SK-N-SH treated with all-trans-retinoic acid at 6 μM for 48 hours (cell line): ENCODE results near the gene APBA2.

Experiments
- ATAC-seq: fragments of 200-7000 bp; cut with Tn5 transposase; 3 replicates; pipeline ENCODE4 v1.9.1; 2020; ENCODE audit warnings: mild to moderate bottlenecking, moderate library complexity
- ARNTL ChIP-seq: fragments of 450-650 bp; formaldehyde crosslinking; IDR thresholded peaks from 2 replicates; pipeline ENCODE4 v1.5.0; 2020; ENCODE audit warnings: low read depth, mild to moderate bottlenecking, moderate library complexity, borderline replicate concordance
- ESRRG ChIP-seq: fragments of 250-450 bp; sonication (Bioruptor Pico); IDR thresholded peaks from 2 replicates; pipeline ENCODE4 v1.6.1; 2021; ENCODE audit warnings: mild to moderate bottlenecking
- GLIS3 ChIP-seq: fragments of 250-450 bp; sonication (Bioruptor Pico); IDR thresholded peaks from 2 replicates; pipeline ENCODE4 v1.5.0; 2020; ENCODE audit warnings: mild to moderate bottlenecking, moderate library complexity
- ISL1 ChIP-seq: fragments of 250-450 bp; sonication (Bioruptor Pico); IDR thresholded peaks from 2 replicates; pipeline ENCODE4 v2.1.2; 2022; ENCODE audit warnings: mild to moderate bottlenecking, moderate library complexity
- OSR1 ChIP-seq: fragments of 250-450 bp; sonication (Bioruptor Pico); IDR thresholded peaks from 2 replicates; pipeline ENCODE4 v1.8.0; 2022; ENCODE audit warnings: moderate library complexity, mild to moderate bottlenecking, inconsistent platforms
- PPARA ChIP-seq: fragments of 250-450 bp; sonication (Bioruptor Pico); IDR thresholded peaks from 2 replicates; pipeline ENCODE4 v1.5.0; 2020; ENCODE audit warnings: mild to moderate bottlenecking, borderline replicate concordance
- RARB ChIP-seq: fragments of 250-450 bp; sonication (Bioruptor Pico); IDR thresholded peaks from 2 replicates; pipeline ENCODE4 v1.8.0; 2021; ENCODE audit warnings: mild to moderate bottlenecking, moderate library complexity
- SNAI2 ChIP-seq: fragments of 250-450 bp; sonication (Bioruptor Pico); IDR thresholded peaks from 2 replicates; pipeline ENCODE4 v1.5.0; 2020; ENCODE audit warnings: mild to moderate bottlenecking, moderate library complexity
- TCF4 ChIP-seq: fragments of 250-450 bp; sonication (Bioruptor Pico); IDR thresholded peaks from 2 replicates; pipeline ENCODE4 v1.8.0; 2021; ENCODE audit warnings: mild to moderate bottlenecking, moderate library complexity, borderline replicate concordance
- TOX ChIP-seq: fragments of 250-450 bp; sonication (Bioruptor Pico); IDR thresholded peaks from 2 replicates; pipeline ENCODE4 v1.8.0; 2021; ENCODE audit warnings: mild to moderate bottlenecking, moderate library complexity, borderline replicate concordance
- ZC3H10 ChIP-seq: fragments of 250-450 bp; sonication (Bioruptor Pico); IDR thresholded peaks from 2 replicates; pipeline ENCODE4 v1.5.1; 2021; ENCODE audit warnings: mild to moderate bottlenecking, moderate library complexity
- ZFP30 ChIP-seq: fragments of 450-650 bp; formaldehyde crosslinking; IDR thresholded peaks from 2 replicates; pipeline ENCODE4 v1.5.0; 2022; ENCODE audit warnings: mild to moderate bottlenecking, moderate library complexity
- ZNF565 ChIP-seq: fragments of 450-650 bp; formaldehyde crosslinking; conservative IDR thresholded peaks from 2 replicates; pipeline ENCODE4 v1.5.0; 2020; ENCODE audit warnings: low read depth, mild to moderate bottlenecking, moderate library complexity
- ZNF70 ChIP-seq: fragments of 450-650 bp; formaldehyde crosslinking; IDR thresholded peaks from 2 replicates; pipeline ENCODE4 v1.5.0; 2020; ENCODE audit warnings: mild to moderate bottlenecking, moderate library complexity
- ZNF8 ChIP-seq: fragments of 450-650 bp; formaldehyde crosslinking; IDR thresholded peaks from 2 replicates; pipeline ENCODE4 v1.5.0; 2020; ENCODE audit warnings: mild to moderate bottlenecking, moderate library complexity
- TF ChIP-seq, protein P1 (sequence below): fragments of 250-450 bp; sonication (Bioruptor Pico); IDR thresholded peaks from 2 replicates; pipeline ENCODE4 v1.8.0; 2021; ENCODE audit warnings: low read depth, mild to moderate bottlenecking, moderate library complexity, borderline replicate concordance
- TF ChIP-seq, protein P2 (sequence below): fragments of 250-450 bp; sonication (Bioruptor Pico); IDR thresholded peaks from 2 replicates; pipeline ENCODE4 v1.5.0; 2020; ENCODE audit warnings: mild to moderate bottlenecking, moderate library complexity
- TF ChIP-seq, protein P3 (sequence below): fragments of 250-450 bp; sonication (Bioruptor Pico); IDR thresholded peaks from 2 replicates; pipeline ENCODE4 v1.5.1; 2020; ENCODE audit warnings: low read depth, mild to moderate bottlenecking, moderate library complexity
- TF ChIP-seq, protein P4 (sequence below): fragments of 250-450 bp; sonication (Bioruptor Pico); IDR thresholded peaks from 2 replicates; pipeline ENCODE4 v1.5.1; 2021; ENCODE audit warnings: mild to moderate bottlenecking, moderate library complexity
- TF ChIP-seq, protein P5 (sequence below): fragments of 250-450 bp; sonication (Bioruptor Pico); IDR thresholded peaks from 2 replicates; pipeline ENCODE4 v1.8.0; 2020; ENCODE audit warnings: mild to moderate bottlenecking, moderate library complexity, borderline replicate concordance

The APBA2 gene

DNA sequence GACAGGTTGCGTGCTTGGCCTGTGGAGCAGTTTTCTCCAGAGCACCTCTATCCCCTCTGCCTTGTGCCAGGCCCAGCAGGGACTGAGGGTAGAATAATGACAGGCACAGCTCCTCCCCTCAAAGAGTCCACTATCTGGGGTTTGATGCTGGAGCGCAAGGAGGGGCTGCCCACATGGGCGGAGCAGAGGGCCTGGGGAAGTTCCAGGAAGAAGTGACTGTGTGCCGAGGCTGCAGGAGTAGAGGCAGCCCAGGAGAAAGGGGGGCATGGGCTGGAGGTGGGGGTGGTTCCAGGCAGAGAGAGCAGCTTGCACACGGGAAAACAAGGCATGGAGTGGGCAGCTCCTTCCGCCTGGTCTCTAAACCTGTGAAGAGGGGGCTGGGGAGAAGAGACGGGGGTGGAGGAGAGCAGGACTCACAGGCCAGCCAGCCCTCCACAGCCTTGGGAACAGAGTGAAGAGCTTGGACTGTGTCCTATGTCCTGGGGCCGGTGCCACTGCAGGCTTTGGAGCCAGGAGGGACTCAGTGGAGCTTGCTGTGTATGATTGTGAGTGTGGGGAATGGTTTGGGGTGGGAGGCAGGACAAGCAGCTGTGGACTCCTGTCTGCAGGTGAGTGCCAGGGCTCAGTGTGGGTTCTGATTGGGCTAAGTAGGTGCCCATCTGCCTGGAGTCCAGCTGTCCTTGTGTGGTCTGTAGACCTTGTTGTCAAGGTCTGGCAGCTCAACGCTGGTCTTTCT is 48.1 kb downstream of the APBA2 start:
- ATAC-seq = no peak; the same call in 2 of the 3 replicates

DNA sequence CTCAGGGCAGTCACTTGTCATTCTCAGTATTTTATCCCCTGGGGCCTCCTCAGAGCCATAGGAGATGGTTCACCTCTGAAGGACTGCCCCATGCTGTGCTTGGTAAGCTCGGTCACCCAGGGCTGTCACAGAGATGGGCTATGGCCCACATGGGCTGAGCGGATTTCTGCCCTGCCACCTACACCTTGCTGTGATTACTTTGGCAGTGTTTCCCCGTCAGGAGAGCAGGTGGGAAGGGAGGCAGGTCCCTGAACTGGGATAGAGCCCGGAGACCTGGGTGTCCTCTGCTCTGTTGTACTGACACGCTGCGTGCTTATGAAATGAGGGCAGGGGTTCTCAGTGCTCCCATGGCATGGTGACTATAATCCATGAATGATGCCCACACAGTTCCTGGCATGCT is 48.9 kb downstream of the APBA2 start:
- ATAC-seq = no peak
- TF ChIP-seq, protein P1, sequence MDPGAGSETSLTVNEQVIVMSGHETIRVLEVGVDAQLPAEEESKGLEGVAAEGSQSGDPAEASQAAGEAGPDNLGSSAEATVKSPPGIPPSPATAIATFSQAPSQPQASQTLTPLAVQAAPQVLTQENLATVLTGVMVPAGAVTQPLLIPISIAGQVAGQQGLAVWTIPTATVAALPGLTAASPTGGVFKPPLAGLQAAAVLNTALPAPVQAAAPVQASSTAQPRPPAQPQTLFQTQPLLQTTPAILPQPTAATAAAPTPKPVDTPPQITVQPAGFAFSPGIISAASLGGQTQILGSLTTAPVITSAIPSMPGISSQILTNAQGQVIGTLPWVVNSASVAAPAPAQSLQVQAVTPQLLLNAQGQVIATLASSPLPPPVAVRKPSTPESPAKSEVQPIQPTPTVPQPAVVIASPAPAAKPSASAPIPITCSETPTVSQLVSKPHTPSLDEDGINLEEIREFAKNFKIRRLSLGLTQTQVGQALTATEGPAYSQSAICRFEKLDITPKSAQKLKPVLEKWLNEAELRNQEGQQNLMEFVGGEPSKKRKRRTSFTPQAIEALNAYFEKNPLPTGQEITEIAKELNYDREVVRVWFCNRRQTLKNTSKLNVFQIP (CRISPR knock-in tag) = no peak
- TF ChIP-seq, protein P2, sequence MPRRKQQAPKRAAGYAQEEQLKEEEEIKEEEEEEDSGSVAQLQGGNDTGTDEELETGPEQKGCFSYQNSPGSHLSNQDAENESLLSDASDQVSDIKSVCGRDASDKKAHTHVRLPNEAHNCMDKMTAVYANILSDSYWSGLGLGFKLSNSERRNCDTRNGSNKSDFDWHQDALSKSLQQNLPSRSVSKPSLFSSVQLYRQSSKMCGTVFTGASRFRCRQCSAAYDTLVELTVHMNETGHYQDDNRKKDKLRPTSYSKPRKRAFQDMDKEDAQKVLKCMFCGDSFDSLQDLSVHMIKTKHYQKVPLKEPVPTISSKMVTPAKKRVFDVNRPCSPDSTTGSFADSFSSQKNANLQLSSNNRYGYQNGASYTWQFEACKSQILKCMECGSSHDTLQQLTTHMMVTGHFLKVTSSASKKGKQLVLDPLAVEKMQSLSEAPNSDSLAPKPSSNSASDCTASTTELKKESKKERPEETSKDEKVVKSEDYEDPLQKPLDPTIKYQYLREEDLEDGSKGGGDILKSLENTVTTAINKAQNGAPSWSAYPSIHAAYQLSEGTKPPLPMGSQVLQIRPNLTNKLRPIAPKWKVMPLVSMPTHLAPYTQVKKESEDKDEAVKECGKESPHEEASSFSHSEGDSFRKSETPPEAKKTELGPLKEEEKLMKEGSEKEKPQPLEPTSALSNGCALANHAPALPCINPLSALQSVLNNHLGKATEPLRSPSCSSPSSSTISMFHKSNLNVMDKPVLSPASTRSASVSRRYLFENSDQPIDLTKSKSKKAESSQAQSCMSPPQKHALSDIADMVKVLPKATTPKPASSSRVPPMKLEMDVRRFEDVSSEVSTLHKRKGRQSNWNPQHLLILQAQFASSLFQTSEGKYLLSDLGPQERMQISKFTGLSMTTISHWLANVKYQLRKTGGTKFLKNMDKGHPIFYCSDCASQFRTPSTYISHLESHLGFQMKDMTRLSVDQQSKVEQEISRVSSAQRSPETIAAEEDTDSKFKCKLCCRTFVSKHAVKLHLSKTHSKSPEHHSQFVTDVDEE (CRISPR knock-in tag) = no peak
- TF ChIP-seq, protein P3, sequence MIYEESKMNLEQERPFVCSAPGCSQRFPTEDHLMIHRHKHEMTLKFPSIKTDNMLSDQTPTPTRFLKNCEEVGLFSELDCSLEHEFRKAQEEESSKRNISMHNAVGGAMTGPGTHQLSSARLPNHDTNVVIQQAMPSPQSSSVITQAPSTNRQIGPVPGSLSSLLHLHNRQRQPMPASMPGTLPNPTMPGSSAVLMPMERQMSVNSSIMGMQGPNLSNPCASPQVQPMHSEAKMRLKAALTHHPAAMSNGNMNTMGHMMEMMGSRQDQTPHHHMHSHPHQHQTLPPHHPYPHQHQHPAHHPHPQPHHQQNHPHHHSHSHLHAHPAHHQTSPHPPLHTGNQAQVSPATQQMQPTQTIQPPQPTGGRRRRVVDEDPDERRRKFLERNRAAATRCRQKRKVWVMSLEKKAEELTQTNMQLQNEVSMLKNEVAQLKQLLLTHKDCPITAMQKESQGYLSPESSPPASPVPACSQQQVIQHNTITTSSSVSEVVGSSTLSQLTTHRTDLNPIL (CRISPR knock-in tag) = no peak
- TF ChIP-seq ZNF8 = no peak
- no peak for TF ChIP-seq ARNTL
- no peak for TF ChIP-seq ZFP30 (CRISPR knock-in tag)
- TF ChIP-seq ESRRG (CRISPR knock-in tag) = no peak
- TF ChIP-seq ZNF565 (CRISPR knock-in tag) = no peak
- no peak for TF ChIP-seq PPARA (CRISPR knock-in tag)
- no peak for TF ChIP-seq RARB (CRISPR knock-in tag)
- no peak for TF ChIP-seq OSR1 (CRISPR knock-in tag)

More for the DNA sequence above, 48.1 kb downstream of the APBA2 start:
- TF ChIP-seq ARNTL (no peak), TOX (CRISPR knock-in tag) (no peak), ISL1 (CRISPR knock-in tag) (no peak), ZFP30 (CRISPR knock-in tag) (no peak), RARB (CRISPR knock-in tag) (no peak), TCF4 (CRISPR knock-in tag) (no peak), SNAI2 (CRISPR knock-in tag) (no peak), ZNF70 (no peak), GLIS3 (CRISPR knock-in tag) (no peak), ZNF8 (no peak), ESRRG (CRISPR knock-in tag) (no peak), PPARA (CRISPR knock-in tag) (no peak), OSR1 (CRISPR knock-in tag) (no peak), ZC3H10 (CRISPR knock-in tag) (no peak)
- TF ChIP-seq, protein P3 (CRISPR knock-in tag) = no peak
- TF ChIP-seq, protein P1 (CRISPR knock-in tag) = no peak
- TF ChIP-seq, protein P4, sequence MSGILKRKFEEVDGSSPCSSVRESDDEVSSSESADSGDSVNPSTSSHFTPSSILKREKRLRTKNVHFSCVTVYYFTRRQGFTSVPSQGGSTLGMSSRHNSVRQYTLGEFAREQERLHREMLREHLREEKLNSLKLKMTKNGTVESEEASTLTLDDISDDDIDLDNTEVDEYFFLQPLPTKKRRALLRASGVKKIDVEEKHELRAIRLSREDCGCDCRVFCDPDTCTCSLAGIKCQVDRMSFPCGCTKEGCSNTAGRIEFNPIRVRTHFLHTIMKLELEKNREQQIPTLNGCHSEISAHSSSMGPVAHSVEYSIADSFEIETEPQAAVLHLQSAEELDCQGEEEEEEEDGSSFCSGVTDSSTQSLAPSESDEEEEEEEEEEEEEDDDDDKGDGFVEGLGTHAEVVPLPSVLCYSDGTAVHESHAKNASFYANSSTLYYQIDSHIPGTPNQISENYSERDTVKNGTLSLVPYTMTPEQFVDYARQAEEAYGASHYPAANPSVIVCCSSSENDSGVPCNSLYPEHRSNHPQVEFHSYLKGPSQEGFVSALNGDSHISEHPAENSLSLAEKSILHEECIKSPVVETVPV (CRISPR knock-in tag) = no peak
- TF ChIP-seq, protein P2 (CRISPR knock-in tag) = no peak
- TF ChIP-seq, protein P5, sequence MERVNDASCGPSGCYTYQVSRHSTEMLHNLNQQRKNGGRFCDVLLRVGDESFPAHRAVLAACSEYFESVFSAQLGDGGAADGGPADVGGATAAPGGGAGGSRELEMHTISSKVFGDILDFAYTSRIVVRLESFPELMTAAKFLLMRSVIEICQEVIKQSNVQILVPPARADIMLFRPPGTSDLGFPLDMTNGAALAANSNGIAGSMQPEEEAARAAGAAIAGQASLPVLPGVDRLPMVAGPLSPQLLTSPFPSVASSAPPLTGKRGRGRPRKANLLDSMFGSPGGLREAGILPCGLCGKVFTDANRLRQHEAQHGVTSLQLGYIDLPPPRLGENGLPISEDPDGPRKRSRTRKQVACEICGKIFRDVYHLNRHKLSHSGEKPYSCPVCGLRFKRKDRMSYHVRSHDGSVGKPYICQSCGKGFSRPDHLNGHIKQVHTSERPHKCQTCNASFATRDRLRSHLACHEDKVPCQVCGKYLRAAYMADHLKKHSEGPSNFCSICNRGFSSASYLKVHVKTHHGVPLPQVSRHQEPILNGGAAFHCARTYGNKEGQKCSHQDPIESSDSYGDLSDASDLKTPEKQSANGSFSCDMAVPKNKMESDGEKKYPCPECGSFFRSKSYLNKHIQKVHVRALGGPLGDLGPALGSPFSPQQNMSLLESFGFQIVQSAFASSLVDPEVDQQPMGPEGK (CRISPR knock-in tag) = no peak
